Measurements from ENCODE around the gene DDX55. TPM values are rescaled to one million over a fixed set of nuclear protein-coding genes. Genes with fewer than 3 reads are reported as not detected.
"Not testable (repeated sequence)": the region's sequence is repeated elsewhere in the genome, so short reads cannot be mapped to it uniquely, and the experiment has no call there.

DDX55 gene, protein sequence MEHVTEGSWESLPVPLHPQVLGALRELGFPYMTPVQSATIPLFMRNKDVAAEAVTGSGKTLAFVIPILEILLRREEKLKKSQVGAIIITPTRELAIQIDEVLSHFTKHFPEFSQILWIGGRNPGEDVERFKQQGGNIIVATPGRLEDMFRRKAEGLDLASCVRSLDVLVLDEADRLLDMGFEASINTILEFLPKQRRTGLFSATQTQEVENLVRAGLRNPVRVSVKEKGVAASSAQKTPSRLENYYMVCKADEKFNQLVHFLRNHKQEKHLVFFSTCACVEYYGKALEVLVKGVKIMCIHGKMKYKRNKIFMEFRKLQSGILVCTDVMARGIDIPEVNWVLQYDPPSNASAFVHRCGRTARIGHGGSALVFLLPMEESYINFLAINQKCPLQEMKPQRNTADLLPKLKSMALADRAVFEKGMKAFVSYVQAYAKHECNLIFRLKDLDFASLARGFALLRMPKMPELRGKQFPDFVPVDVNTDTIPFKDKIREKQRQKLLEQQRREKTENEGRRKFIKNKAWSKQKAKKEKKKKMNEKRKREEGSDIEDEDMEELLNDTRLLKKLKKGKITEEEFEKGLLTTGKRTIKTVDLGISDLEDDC
- total RNA-seq (2022) (28.4 and 30.5 TPM in 2 replicates), Bru-seq, nascent RNA (percentile 83 among the genes with signal in this experiment), BruChase-seq, experiment 1, labeled RNA remaining after a 6-hour chase (percentile 82 among the genes with signal in this experiment), BruChase-seq, experiment 2, labeled RNA remaining after a 2-hour chase (percentile 89 among the genes with signal in this experiment)
- long read RNA-seq, transcript DDX55-201 (14 exons, 2,654 nt): major isoform, 48 of 86 reads
- long read RNA-seq, partial matches to known transcripts: 7 of 86 reads
- long read RNA-seq, other reads (novel, unspliced or antisense): 30 of 86 reads

DNA sequence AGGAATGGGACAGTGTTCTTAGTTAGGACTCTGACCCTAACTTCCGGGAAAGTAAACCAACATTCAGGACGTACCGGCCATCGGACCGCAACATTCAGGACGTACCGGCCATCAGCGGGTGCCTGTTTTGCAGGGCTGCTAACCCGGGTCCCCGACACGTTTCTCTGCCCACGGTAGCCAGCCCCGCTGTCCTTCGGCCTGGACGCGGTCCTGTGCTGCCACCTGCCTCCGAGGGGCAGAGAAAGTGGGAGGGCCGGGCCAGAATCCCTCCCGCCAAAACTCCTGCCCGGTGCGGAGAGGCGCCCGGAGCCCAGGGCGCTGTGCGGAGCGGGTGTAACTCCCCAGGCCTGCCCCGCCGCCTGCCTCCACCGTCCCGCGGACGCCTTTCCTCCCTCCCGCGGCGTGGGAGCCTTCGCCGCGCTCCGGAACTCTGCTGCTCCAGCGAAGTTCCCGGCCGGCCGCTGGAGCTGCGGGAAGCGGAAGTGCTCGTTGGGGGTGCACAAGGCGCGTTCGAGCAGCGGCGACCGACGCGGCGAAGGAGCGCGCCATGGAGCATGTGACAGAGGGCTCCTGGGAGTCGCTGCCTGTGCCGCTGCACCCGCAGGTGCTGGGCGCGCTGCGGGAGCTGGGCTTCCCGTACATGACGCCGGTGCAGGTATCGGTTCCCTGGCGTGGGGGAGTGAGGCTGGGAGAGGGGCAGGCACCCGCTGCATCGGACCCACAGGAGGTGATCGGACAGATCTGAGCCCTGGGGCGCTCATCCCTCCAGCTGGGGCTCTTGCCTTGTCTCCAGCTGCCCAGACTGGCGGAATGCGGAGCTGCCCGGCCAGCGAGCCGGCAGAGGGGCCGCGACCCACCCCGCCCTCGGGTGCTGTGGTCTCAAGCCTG lies at the start of gene DDX55:
Gene DDX55, plus strand, starts transcription at position 498 of the 888 bp plus-strand sequence. Its CDS starts 50 bp downstream, at position 548.
- TF ChIP-seq, protein P1, sequence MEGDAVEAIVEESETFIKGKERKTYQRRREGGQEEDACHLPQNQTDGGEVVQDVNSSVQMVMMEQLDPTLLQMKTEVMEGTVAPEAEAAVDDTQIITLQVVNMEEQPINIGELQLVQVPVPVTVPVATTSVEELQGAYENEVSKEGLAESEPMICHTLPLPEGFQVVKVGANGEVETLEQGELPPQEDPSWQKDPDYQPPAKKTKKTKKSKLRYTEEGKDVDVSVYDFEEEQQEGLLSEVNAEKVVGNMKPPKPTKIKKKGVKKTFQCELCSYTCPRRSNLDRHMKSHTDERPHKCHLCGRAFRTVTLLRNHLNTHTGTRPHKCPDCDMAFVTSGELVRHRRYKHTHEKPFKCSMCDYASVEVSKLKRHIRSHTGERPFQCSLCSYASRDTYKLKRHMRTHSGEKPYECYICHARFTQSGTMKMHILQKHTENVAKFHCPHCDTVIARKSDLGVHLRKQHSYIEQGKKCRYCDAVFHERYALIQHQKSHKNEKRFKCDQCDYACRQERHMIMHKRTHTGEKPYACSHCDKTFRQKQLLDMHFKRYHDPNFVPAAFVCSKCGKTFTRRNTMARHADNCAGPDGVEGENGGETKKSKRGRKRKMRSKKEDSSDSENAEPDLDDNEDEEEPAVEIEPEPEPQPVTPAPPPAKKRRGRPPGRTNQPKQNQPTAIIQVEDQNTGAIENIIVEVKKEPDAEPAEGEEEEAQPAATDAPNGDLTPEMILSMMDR (IDR thresholded peaks at IDR 0.05; ENCODE audit: unreplicated experiment): peak; percentile 42
- Mint-ChIP-seq H3K27me3 (ENCODE audit: insufficient read depth, unreplicated experiment) (no peaks in the 10 kb centered on the region), H3K4me3 (ENCODE audit: unreplicated experiment) (peak within 1 kb of the TSS; percentile 98), H3K36me3 (ENCODE audit: insufficient read depth, unreplicated experiment) (peaks cover 65% of the 10 kb centered on the region), H3K4me1 (ENCODE audit: insufficient read depth, unreplicated experiment) (peaks cover 23% of the 10 kb centered on the region), H3K27ac (ENCODE audit: low read depth, unreplicated experiment) (peak within 1 kb of the TSS; percentile 92), H3K9me3 (ENCODE audit: unreplicated experiment) (no peaks in the 10 kb centered on the region)
- ChIA-PET CTCF (interaction anchor here (0.6 to 1.3 kb wide), 11 partner anchors 18 to 371 kb away, joined by 3 to 6 read pairs (median 3); partner anchors contain the start of gene SBNO1), POLR2A (interaction anchor here (0.7 to 5.2 kb wide), 26 partner anchors 11 to 1146 kb away, joined by 3 to 36 read pairs (median 5); partner anchors contain the start of genes ATP6V0A2, EIF2B1, GTF2H3 and KMT5A)
- BruUV-seq (replicated peaks): TSS peak; percentile 74
- peak; percentile 82 for DNase-seq (ENCODE audit: unreplicated experiment)
- intact Hi-C loops (cut with micrococcal nuclease): no loop called here

DNA sequence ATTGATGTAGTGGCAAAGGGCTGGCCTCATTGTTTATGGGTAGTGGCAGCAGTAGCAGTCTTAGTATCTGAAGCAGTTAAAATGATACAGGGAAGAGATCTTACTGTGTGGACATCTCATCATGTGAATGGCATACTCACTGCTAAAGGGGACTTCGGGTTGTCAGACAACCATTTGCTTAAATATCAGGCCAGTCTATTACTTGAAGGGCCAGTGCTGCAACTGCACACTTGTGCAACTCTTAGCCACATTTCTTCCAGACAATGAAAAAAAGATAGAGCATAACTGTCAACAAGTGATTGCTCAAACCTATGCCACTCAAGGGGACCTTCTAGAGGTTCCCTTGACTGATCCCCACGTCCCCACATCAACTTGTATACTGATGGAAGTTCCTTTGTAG lies 47.8 kb upstream of the DDX55 start:
- H3K9me3 Mint-ChIP-seq (ENCODE audit: unreplicated experiment); H3K27ac Mint-ChIP-seq (ENCODE audit: low read depth, unreplicated experiment); POLR2A ChIA-PET; intact Hi-C loops (cut with micrococcal nuclease); H3K36me3 Mint-ChIP-seq (ENCODE audit: insufficient read depth, unreplicated experiment); H3K4me1 Mint-ChIP-seq (ENCODE audit: insufficient read depth, unreplicated experiment); H3K27me3 Mint-ChIP-seq (ENCODE audit: insufficient read depth, unreplicated experiment); H3K4me3 Mint-ChIP-seq (ENCODE audit: unreplicated experiment); DNase-seq (ENCODE audit: unreplicated experiment); BruUV-seq (replicated peaks): not testable (repeated sequence)
- CTCF ChIA-PET: interaction anchor here (0.9 kb wide), 1 partner anchor 12 kb away, joined by 5 read pairs; no protein-coding TSS in a partner anchor

DNA sequence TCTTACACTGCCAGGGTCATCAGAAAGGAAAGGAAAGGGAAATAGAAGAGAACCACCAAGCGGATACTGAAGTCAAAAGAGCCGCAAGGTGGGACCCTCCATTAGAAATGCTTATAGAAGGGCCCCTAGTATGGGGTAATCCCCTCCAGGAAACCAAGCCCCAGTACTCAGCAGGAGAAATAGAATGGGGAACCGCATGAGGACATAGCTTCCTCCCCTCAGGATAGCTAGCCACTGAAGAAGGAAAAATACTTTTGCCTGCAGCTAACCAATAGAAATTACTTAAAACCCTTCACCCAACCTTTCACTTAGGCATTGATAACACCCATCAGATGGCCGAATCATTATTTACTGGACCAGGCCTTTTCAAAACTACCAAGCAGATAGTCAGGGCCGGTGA lies 47.1 kb upstream of the DDX55 start:
- H3K9me3 Mint-ChIP-seq (ENCODE audit: unreplicated experiment); DNase-seq (ENCODE audit: unreplicated experiment); POLR2A ChIA-PET; CTCF ChIA-PET; H3K4me1 Mint-ChIP-seq (ENCODE audit: insufficient read depth, unreplicated experiment); H3K36me3 Mint-ChIP-seq (ENCODE audit: insufficient read depth, unreplicated experiment); BruUV-seq (replicated peaks); H3K27ac Mint-ChIP-seq (ENCODE audit: low read depth, unreplicated experiment); intact Hi-C loops (cut with micrococcal nuclease); H3K4me3 Mint-ChIP-seq (ENCODE audit: unreplicated experiment); H3K27me3 Mint-ChIP-seq (ENCODE audit: insufficient read depth, unreplicated experiment): not testable (repeated sequence)

DNA sequence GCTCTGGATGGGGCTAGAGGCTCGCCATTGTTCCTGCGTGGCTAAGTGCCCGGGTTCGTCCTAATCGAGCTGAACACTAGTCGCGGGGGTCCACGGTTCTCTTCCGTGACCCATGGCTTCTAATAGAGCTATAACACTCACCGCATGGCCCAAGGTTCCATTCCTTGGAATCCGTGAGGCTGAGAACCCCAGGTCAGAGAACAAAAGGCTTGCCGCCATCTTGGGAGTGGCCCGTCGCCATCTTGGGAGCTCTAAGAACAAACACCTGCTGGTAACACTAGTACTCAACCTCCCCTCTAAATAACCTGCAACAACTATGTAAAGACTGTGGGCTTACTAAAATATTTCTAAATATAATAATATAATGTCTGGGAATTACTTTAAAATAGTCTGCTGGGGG lies 43.4 kb upstream of the DDX55 start:
- H3K36me3 Mint-ChIP-seq (ENCODE audit: insufficient read depth, unreplicated experiment); H3K27ac Mint-ChIP-seq (ENCODE audit: low read depth, unreplicated experiment); H3K9me3 Mint-ChIP-seq (ENCODE audit: unreplicated experiment); H3K4me3 Mint-ChIP-seq (ENCODE audit: unreplicated experiment); DNase-seq (ENCODE audit: unreplicated experiment); H3K27me3 Mint-ChIP-seq (ENCODE audit: insufficient read depth, unreplicated experiment); H3K4me1 Mint-ChIP-seq (ENCODE audit: insufficient read depth, unreplicated experiment); BruUV-seq (replicated peaks); intact Hi-C loops (cut with micrococcal nuclease): not testable (repeated sequence)
- ChIA-PET POLR2A (interaction anchor here (0.7 kb wide), 1 partner anchor 730 kb away, joined by 3 read pairs; no protein-coding TSS in a partner anchor), CTCF (interaction anchor here (0.6 kb wide), 1 partner anchor 9 kb away, joined by 3 read pairs; no protein-coding TSS in a partner anchor)

DNA sequence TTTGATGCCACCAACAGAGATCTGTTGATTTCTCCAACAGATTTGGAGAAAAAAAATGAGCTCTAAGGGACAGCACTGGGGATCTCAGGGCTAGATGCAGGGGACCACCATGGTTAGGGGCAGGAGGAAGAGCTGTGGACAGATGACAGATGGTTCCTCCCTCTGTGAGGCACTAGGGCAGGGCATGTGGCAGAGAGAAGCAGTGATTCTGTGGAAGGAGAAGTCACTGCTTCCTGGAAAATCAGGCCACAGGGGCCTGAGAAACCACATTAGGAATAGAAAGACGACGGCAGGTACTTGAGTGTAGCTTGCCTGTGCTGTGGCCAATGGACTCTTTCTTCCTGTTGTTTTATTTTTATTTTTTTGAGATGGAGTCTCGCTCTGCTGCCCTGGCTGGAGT lies 42.4 kb upstream of the DDX55 start:
- H3K27me3 Mint-ChIP-seq (ENCODE audit: insufficient read depth, unreplicated experiment): no peaks in the 10 kb centered on the region
- intact Hi-C loops (cut with micrococcal nuclease): no loop called here
- ChIA-PET POLR2A (interaction anchor here (1.1 kb wide), 1 partner anchor 11 kb away, joined by 5 read pairs; no protein-coding TSS in a partner anchor), CTCF (interaction anchor here (0.6 to 0.7 kb wide), 2 partner anchors 22 to 803 kb away, joined by 3 to 4 read pairs; no protein-coding TSS in a partner anchor)
- no peaks in the 10 kb centered on the region for H3K9me3 Mint-ChIP-seq (ENCODE audit: unreplicated experiment)
- H3K4me3 Mint-ChIP-seq (ENCODE audit: unreplicated experiment): no peak overlapping the region
- H3K27ac Mint-ChIP-seq (ENCODE audit: low read depth, unreplicated experiment): no peak overlapping the region
- no peaks in the 10 kb centered on the region for H3K36me3 Mint-ChIP-seq (ENCODE audit: insufficient read depth, unreplicated experiment)
- H3K4me1 Mint-ChIP-seq (ENCODE audit: insufficient read depth, unreplicated experiment): no peaks in the 10 kb centered on the region
- TF ChIP-seq, protein P1 (IDR thresholded peaks at IDR 0.05; ENCODE audit: unreplicated experiment): no peak
- no TSS peak for BruUV-seq (replicated peaks)
- no peak for DNase-seq (ENCODE audit: unreplicated experiment)
